NCI-H2227 (cell line): Measurements from ENCODE around the gene SLC12A6.
"Not testable (repeated sequence)": the region's sequence is repeated elsewhere in the genome, so short reads cannot be mapped to it uniquely, and the experiment has no call there.

Experiments used
- DNase-seq: peaks from one replicate; lab custom pipeline; 2025; ENCODE audit not compliant: unreplicated experiment; lab: John Stamatoyannopoulos, UW

SLC12A6 gene

DNA sequence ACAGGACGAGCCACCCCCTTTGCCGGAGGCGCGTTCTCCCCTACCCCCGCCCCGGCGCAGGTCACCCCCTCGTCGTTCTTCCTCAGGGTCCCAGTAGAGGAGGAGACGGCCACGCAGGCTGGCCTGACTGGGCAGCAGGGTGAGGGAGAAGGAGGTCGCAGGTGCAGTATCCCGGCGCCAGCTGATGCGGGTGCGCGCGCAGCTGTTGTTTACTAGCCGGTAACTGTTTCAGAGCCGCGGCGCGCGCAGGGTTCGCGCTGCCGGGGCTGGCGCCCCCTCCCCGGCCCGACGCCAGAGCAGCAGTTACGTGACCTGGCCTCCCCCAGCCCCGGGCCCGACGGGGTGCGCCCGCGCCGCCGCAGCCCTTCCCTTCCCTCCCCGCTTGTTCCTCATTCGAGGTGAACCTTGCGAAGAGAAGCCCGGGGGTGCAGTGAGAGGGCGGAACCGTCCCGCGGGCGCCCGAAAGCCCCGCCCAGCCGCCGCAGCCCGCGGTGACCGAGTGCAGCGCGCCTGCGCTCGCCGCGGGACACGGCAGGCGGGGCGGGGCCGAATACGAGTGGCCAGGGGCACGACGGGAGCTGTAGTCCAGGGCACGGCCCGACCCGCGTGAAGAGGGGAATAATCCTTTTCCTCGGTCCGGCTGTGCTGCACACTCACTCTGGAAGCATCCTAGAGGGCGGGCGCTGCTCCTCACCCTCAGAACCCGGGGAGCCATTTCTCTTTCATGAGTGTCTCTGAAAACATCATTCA, at the start of gene SLC12A6:
SLC12A6 (minus strand) TSS at position 225 of the 750 bp plus-strand sequence. CDS start 1,101 bp downstream, outside the sequence.
- peak; percentile 94 for DNase-seq

DNA sequence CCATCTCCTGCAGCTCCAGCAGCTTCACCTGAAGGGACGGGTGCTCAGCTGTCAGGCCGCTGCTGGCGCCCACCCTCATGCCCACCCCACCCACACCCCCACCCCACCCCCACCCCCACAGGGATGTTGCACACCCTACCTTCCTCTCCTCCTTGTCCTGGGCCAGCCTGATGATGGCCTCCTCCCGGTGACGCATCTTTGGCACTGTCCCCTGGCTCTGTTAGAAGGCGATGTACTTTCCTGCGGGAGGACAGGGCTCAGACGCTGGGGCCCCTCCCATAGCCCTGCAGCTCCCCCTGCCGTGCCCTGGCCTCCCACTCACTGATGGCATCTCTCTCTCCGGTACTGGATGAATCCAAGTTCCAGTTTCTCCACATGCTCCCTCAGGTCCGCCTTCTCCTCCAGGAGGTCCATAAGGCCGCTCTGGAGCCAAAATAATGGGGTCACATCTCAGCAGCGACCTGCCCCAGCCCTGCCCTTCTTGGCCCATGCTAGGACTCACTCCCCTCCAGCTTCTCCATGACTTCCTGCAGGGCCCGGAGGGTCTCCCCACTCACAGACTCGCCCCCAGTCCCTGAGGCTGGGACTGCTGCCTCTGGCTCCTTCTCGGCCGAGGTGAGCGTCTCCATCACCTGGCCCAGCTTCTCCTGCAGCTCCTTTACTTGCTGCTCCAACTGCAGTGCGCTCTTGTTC, 44.4 kb upstream of the SLC12A6 start:
- not testable (repeated sequence) for DNase-seq

DNA sequence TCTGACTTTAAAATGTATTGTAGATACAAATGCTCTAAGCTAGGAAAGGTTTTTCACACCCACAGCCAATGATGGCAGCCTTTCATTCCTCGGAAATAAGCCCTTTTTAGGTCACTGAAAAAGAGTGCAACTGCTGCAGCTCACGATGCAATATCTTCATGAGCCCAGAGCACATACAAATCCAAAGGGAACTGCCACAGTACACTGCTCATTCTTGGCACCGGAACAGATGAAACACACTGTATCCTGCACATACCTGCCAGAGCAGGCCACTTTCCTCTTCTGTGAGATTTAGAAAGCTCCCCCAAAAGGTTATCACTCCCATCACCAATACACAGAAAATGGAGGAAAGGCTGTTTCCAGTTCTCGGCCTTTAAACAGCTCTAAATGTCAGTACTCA, 42.9 kb upstream of the SLC12A6 start:
- not testable (repeated sequence) for DNase-seq

DNA sequence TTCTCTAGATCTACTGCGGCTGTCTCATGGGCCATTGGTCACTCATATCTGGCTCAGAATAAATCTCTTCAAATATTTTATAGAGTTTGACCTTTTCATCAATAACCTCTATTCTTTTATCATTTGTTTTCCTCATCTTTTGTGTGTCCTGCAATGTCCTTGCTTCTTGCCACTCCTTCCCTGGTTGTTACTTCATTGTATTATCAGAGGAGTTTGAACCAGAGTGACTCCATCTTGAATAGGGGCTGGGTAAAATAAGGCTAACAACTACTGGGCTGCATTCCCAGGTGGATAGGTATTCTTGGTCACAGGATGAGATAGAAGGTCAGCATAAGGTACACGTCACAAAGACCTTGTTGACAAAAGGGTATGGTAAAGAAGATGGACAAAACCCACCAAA, 39.3 kb upstream of the SLC12A6 start:
- DNase-seq = no peak

DNA sequence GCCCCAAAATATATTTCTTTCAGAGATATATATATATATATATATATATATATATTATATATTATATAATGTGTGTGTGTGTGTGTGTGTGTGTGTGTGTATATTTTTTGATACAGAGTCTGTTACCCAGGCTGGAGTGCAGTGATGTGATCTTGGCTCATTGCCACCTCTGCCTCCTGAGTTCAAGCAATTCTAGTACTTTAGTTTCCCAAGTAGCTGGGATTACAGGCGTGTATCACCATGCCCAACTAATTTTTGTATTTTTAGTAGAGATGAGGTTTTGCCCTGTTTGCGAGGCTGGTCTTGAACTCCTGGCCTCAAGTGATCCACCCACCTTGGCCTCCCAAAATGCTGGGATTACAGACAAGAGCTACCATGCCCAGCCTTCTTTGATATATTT, 38.0 kb upstream of the SLC12A6 start:
- DNase-seq = not testable (repeated sequence)

DNA sequence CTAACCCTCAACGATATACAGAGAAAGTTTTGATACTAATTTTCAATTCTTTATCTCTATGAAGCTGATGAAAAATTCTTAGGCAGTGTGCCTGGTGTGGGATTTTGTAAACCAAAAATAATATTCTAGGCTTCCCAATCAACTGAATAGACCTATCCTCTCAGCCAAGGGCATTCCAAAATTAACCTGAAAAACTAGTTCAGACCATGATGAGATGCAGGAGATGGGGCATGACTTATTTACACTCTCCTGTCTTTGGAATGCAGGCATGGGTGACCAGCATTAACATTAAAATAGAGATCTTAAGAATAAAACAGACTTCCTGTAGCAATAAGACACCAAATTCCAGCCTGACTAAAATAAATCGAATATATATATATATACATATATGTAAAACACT, 37.2 kb upstream of the SLC12A6 start:
- no peak for DNase-seq

DNA sequence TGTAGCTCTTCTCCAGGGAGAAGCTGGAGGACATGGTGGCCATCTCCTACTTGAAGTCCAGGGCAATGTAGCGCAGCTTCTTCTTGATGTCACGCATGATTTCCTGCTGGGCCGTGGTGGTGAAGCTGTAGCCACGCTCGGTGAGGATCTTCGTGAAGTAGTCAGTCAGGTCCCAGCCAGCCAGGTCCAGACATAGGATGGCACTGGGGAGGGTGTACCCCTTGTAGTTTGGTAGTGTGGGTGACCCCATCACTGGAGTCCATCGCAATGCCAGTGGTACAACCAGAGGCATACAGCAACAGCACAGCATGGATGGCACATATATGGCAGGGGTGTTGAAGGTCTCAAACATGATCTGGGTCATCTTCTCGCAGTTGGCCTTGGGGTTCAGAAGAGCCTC, 36.4 kb upstream of the SLC12A6 start:
- DNase-seq = no peak

DNA sequence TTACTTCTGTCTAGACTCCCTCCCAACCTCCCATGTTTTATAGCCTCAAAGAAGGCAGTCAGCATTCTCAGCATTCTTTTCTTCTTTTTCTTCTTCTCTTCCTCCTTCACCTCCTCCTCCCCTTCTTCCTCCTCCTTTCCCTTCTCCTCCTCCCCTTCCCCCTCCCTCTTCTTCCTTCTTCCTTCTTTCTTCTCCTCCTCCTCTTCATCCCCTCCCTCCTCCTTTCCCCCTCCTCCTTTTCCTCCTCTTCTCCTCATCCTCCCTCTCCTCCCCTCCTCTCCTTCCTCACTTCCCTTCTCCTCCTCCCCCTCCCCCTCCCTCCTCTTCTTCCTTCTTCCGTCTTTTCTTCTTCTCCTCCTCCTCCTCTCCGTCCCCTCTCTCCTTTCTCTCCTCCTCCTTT, 33.1 kb upstream of the SLC12A6 start:
- DNase-seq = no peak

DNA sequence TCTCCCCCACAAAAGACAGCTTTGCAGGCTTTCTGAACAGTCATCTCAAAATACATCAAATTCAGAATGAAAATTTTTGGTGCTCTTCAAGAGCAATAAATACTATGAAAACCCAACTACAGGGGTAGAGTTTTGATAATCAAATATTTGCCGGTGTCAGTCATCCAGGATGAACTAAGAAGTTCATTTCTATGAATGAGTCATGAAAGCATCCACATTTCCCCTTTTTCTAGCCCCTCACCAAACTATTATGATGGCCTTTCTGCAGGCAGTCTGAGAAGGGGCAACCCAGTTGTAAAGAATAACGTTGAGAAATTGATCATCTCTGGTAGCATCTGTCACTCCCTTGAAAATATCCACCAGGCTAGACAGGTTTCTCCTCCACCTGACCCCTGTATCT, 32.5 kb upstream of the SLC12A6 start:
- DNase-seq = no peak

DNA sequence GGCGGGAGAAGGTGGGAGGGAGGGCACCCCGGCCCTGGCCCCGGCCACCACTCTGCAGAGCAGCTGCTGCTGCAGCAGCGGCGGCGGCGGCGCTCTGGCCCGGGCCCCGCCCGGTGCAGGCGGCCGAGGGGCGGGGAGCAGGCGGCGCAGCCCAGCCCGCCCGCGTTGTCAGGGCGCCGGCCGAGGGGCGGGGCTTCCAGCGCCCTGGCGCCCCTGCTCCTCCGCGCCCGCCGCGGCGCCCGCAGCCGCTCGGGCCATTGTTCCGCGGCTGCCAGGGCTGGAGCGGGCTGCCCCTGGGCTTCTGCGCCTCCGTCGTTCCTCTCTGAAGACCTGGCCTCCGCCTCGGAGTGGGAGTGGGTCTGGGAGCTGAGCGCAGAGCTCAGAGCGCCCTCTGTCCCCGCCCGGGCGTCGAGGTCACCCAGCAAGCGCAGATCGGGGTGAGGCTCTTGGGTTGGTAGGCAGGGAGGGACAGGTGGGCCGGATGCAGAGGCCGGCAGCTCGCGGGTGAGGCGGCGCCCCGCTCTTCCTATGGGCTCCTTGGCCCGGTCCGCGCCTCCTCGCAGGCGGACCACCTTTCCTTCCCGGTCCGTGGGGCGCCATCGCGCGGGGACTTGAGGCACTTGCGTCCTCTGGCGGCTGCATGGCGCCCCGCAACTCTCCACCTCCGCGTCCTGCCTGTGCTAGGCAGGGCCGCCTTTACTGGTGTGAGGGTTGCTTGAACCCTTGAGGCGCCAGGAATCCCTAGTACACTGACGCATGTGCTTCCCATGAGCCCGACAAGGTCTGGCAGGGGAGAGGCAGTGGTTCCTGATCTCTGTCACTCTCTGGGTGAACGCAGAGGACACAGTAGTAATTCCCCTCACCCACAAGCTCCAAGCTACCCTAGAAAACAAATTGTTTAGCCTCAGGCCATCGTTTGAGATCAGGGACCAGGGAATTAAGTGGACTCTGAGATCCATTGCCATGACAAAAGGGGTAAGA, 29.8 kb upstream of the SLC12A6 start, which contains the start of gene LPCAT4:
LPCAT4 (minus strand) TSS at position 96 of the 981 bp plus-strand sequence. CDS start 96 bp downstream, outside the sequence.
- DNase-seq = peak; percentile 92

DNA sequence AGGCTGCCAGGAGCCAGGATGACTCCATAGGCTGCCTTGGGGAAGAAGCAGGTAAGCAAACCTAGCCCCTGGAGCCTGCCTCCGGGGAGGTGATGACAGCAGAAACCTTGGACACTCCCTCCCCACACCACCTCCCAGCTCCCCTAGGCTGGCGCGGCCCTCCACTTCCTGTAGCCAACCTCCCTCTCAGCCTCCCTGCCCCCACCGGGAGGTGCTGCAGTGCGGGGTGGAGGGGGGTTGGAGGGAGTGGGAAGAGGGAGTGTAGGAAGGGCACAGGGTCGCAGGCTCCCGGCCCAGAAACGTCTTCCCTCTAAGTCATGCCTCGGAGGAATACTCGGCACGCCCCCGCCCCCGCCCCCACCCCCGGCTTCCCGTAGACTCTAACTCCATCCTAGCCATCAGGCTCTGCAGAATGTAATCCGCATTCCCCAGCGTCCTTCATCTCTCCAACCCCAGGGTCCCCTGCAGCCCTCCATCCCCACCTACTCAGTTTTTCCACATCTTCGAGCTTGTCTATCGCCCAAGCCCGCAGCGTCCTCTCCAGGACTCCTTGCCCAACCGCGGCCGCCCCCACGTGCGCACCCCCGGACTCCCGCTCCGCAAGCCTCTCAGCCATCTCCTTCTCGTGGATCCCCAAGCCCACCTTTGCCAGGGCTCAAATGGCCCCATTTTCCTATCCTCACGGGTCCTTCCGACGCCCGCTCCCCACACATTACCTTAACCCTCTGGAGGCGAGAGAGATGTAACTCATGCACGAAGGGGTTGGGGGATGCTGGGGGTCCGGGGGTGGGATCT, 28.9 kb upstream of the SLC12A6 start:
- peak; percentile 71 for DNase-seq

DNA sequence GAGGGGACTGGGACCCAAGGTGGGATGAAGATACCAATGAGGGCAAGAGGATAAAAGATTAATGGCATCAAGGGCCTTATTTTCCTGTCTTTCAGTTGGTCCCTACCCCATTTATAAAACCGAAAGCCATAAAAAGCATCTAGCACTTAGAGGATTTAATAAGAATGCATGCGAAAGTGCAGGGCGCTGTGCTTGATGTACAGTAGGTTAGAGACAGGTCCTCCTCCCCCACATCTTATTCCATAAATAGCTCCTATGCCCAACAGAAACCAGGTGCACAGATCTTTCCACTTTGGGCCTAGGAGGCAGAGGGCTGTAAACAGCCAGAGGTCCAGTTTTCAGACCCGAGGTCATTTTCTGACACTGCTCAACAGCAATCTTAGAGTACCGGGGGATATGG, 28.3 kb upstream of the SLC12A6 start:
- DNase-seq = peak; percentile 29

DNA sequence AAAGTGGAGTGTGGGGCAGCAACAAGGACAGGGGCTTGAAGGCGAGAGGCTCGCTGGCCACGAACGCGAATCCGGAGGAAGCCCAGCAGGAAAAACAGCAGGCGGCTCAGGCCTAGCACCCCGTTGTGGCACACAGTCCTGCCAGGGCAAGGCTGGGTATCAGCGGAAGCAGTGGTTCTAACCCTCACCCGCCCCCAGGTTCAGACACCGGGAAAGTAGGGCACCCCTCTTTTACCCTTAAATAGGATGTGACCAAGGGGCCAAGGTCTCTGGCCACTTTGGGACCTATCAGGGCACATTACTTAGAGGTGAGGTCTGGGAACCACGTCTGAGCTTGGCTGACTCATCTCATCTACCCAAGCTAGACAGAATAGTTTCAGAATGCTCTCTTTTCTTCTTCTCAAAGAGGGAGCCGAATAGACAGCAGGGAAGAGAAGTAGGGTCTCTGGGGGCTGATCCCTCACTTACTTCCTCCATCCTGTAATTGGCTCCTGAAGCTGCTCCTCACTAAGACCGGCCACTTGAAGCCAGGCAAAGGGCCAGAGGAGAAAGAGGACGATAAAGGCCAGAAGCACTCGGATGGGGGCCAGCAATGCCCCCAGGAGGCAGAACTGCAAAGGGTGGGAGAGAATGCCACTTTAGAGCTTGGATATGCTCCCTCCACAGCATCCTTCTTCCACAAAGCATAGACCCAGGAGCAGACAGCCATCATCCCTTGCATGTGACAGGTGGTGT, 27.7 kb upstream of the SLC12A6 start:
- DNase-seq = peak; percentile 6

DNA sequence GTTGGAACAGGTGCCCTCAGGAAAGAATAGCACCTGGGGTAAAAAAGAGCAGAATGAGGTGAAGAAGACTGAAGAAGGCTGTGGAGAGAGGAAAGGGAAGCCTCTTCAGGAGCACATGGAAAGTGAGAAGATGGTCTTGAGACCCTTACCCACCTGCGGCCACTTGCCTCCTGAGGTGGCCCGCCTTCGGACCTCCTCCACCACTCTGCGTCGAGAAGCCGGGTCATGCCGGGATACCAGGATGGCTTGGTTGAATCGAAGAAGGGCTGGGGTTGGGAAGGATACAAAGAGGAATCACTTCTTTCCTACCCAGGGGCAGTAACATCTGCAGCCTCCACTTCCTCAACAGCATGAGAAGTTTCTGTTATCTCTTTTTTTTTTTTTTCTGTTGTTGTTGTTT, 26.5 kb upstream of the SLC12A6 start:
- DNase-seq = no peak

DNA sequence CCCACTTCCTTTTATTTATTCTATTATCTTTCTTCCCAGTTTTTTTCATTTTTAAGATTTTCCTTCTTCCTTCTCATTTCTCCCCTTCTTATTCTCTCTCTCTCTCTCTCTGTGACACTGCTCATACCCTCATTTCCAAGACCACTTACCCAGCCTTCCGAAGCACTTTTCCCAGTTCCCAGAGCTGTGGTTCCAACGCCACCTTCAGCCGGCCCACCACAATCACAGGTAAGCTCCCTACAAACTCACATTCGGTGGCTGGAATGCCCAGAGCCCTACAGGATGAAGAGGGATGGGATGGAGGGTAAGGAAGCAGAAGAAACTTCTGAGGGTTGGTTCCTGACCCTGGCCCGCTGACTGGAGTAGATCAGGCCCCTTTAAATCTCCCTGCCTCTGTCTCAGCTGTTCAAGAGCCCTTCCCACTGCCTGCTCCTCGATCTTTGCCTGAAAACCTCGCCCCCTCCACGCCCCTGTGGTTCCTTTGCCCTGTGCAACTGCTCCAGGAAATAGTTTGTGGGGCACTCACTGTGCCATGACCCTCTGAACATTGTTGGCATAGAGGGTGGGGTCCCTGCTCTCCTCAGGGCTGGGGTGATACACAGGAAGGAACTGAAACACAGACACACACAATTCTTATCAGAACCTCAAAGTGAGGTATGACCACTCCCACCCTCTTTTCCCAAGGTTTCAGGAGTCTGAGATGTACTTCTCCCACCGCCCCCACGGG, 24.6 kb upstream of the SLC12A6 start:
- DNase-seq = no peak

DNA sequence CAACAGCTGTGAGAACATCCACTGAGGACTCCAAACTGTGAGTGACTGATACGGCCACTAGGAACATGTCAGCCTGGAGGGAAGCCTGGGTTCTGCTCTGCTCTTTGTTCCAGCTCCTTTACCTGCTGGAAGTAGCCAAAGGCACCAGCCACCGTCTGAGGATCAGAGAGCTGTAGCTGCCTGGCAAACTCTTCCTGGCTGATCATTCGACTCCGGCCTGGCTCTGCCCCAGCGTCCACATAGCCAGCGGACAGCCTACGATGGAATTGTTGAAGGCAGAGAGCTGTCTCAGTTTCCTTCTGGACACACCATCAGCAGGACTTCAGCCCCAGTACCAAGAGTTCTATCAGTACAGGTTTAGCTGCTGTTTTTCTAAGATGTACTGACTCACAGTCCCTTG, 23.7 kb upstream of the SLC12A6 start:
- no peak for DNase-seq

DNA sequence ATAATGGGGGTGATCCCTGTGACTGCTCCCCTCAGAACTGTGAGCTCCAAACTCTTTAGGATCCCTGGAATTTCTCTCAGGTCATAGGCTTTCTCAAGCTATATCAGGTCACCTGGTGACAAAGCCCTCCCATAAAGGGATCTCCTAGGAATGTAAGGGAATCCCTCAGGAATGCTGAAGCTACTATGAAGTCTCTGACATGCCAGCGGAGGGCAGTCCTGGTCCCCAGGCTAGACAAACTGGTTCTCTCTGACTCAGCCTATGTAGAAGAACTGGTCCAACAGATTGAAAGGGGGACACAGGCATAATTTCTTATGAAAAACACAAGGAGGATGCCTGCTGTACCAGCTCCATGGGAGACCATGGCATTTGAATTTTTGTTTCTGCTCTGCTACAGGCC, 22.7 kb upstream of the SLC12A6 start:
- DNase-seq = no peak

DNA sequence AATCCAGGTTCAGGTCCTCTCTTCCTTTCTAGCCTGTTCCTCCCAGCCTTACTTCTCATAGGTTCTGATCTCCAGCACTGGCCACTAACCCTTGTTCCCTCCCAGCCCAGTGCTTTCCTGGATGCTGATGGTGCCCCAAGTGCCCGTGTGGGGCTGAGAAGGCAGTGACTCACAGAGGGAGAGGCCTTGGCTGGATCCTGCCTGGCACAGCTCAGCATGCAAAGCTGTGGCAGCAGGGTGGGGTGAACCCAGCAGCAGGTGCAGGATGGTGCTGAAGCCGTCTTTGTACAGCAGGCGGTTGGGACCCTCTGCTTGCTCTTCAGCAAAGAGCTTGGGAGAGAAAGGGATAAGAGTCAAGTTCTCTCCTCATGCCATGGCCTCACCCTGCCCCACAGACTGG, 21.8 kb upstream of the SLC12A6 start:
- DNase-seq = no peak

DNA sequence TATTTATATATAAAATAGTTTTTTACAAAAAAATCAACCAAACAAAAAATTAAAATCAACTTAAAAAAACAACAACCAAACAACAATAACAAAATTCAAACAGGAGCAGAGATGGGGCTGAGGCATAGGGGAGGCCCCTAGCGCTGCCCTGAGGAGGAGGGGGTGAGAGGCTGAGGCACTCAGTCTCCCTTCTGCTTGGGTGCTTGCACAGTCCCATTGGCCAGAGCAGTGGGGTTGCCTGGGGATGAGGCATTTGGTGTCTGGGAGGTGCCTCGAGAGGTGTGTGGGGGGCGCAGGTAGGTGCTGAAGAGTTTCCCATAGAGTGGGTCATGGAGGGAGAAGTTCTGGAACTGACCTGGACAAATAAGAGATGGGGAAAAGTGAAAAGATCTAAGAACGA, 21.4 kb upstream of the SLC12A6 start:
- no peak for DNase-seq
